Gastroesophageal sphincter (tissue), 3 donors: Measurements from ENCODE around the gene TBC1D14.

Source experiments
- POLR2A ChIP-seq, 2 donors: fragments of 450-650 bp; IDR thresholded peaks; one replicate each; pipeline ENCODE4 v1.6.1; 2017; ENCODE audit warnings: antibody characterized with exemption in 2 of 2, mild to moderate bottlenecking in 2 of 2, moderate library complexity in 1 of 2
- TF ChIP-seq, protein P1 (sequence below), 4 experiments: fragments of 200-600 bp in 2 of 4; fragments of 450-650 bp in 2 of 4; sonication (generic) in 1 of 4; IDR thresholded peaks; one replicate each; pipeline ENCODE4 v1.5.1; 2017 to 2019; ENCODE audit warnings: antibody characterized with exemption in 4 of 4, mild to moderate bottlenecking in 2 of 4, moderate library complexity in 2 of 4

DNA sequence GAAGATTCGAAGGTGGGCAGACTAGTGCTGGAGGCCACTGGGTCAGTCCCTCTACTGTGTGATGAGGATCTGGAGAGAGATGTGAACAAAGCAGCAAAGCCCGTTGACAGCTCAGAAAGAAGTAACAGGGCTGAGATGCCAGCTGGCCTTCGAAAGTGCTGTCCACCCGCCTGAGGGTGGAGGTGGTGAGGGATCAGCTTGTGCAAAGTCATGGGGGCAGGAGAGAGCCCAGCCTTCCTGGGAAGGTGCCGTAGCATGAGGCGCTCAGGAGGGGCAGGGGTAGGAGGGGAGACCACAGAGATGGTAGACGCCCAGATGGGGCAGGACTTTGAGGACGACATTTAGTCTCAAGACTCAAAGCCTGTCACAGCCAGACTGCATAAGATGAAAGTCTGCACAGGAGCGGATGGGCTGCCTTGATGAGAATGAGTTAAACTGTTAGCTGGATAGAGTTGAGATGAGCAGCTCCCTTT, 19.7 kb downstream of the TBC1D14 start:
- TF ChIP-seq, protein P1, sequence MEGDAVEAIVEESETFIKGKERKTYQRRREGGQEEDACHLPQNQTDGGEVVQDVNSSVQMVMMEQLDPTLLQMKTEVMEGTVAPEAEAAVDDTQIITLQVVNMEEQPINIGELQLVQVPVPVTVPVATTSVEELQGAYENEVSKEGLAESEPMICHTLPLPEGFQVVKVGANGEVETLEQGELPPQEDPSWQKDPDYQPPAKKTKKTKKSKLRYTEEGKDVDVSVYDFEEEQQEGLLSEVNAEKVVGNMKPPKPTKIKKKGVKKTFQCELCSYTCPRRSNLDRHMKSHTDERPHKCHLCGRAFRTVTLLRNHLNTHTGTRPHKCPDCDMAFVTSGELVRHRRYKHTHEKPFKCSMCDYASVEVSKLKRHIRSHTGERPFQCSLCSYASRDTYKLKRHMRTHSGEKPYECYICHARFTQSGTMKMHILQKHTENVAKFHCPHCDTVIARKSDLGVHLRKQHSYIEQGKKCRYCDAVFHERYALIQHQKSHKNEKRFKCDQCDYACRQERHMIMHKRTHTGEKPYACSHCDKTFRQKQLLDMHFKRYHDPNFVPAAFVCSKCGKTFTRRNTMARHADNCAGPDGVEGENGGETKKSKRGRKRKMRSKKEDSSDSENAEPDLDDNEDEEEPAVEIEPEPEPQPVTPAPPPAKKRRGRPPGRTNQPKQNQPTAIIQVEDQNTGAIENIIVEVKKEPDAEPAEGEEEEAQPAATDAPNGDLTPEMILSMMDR (IDR thresholded peaks at IDR 0.05): no peak
- TF ChIP-seq POLR2A (IDR thresholded peaks at IDR 0.05): no peak
